ENCODE results near the gene DEGS2.

DNA sequence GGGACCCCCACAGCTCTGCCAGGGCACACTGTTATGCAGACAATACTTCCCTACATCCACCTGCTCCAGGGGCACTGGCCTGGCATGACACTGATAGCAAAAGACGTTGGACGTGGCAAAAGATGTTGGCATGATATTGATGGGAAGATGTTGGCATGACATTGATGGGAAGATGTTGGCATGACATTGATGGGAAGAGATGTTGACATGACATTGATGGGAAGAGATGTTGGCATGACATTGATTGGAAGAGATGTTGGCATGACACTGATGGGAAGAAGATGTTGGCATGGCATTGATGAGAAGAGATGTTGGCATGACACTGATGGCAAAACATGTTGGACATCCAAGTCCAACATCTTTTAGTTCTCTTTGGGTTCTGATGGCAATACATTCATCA is 11.4 kb upstream of the DEGS2 start:
- no peak for TF ChIP-seq KAT7 (CRISPR knock-in tag; IDR thresholded peaks at IDR 0.05; ENCODE audit: borderline replicate concordance)
- no peak for TF ChIP-seq CTCF (IDR thresholded peaks at IDR 0.05)
- no peak for TF ChIP-seq FOXK1 (CRISPR knock-in tag; IDR thresholded peaks at IDR 0.05)

All from WTC11 (cell line).